GM19463 (cell line): ENCODE results near the gene ANKRD62.

Experiments used
- ATAC-seq: cut with Tn5 transposase; IDR thresholded peaks from one replicate; pipeline ENCODE4 v1.9.1; 2021; ENCODE audit warnings: mild to moderate bottlenecking, moderate library complexity; ENCODE audit not compliant: unreplicated experiment

ANKRD62 gene

GRCh38 chr18:12165038-12165768 is 71.6 kb downstream of the ANKRD62 start:
- no peak for ATAC-seq
